SK-N-SH treated with all-trans-retinoic acid at 6 μM for 48 hours (cell line): ENCODE data around the gene GPR156.

Experiments
- ARNTL ChIP-seq: fragments of 450-650 bp; formaldehyde crosslinking; IDR thresholded peaks from 2 replicates; pipeline ENCODE4 v1.5.0; 2020; ENCODE audit warnings: low read depth, mild to moderate bottlenecking, moderate library complexity, borderline replicate concordance
- BACH2 ChIP-seq: fragments of 250-450 bp; sonication (Bioruptor Pico); IDR thresholded peaks from 2 replicates; pipeline ENCODE4 v1.9.0; 2021; ENCODE audit warnings: mild to moderate bottlenecking, borderline replicate concordance
- CREB5 ChIP-seq: fragments of 250-450 bp; sonication (Bioruptor Pico); IDR thresholded peaks from 2 replicates; pipeline ENCODE4 v1.5.1; 2020; ENCODE audit warnings: low read depth, mild to moderate bottlenecking, moderate library complexity
- CSRNP3 ChIP-seq: fragments of 250-450 bp; sonication (Bioruptor Pico); IDR thresholded peaks from 2 replicates; pipeline ENCODE4 v1.5.1; 2021; ENCODE audit warnings: mild to moderate bottlenecking, moderate library complexity
- ISL1 ChIP-seq: fragments of 250-450 bp; sonication (Bioruptor Pico); IDR thresholded peaks from 2 replicates; pipeline ENCODE4 v2.1.2; 2022; ENCODE audit warnings: mild to moderate bottlenecking, moderate library complexity
- PATZ1 ChIP-seq: fragments of 250-450 bp; sonication (Bioruptor Pico); IDR thresholded peaks from 2 replicates; pipeline ENCODE4 v1.8.0; 2020; ENCODE audit warnings: mild to moderate bottlenecking, moderate library complexity, borderline replicate concordance
- POU6F1 ChIP-seq: fragments of 250-450 bp; sonication (Bioruptor Pico); IDR thresholded peaks from 2 replicates; pipeline ENCODE4 v1.8.0; 2021; ENCODE audit warnings: low read depth, mild to moderate bottlenecking, moderate library complexity, borderline replicate concordance
- PPARA ChIP-seq: fragments of 250-450 bp; sonication (Bioruptor Pico); IDR thresholded peaks from 2 replicates; pipeline ENCODE4 v1.5.0; 2020; ENCODE audit warnings: mild to moderate bottlenecking, borderline replicate concordance
- RARB ChIP-seq: fragments of 250-450 bp; sonication (Bioruptor Pico); IDR thresholded peaks from 2 replicates; pipeline ENCODE4 v1.8.0; 2021; ENCODE audit warnings: mild to moderate bottlenecking, moderate library complexity
- SNAI2 ChIP-seq: fragments of 250-450 bp; sonication (Bioruptor Pico); IDR thresholded peaks from 2 replicates; pipeline ENCODE4 v1.5.0; 2020; ENCODE audit warnings: mild to moderate bottlenecking, moderate library complexity
- TOX ChIP-seq: fragments of 250-450 bp; sonication (Bioruptor Pico); IDR thresholded peaks from 2 replicates; pipeline ENCODE4 v1.8.0; 2021; ENCODE audit warnings: mild to moderate bottlenecking, moderate library complexity, borderline replicate concordance
- ZFP3 ChIP-seq: fragments of 250-450 bp; sonication (Bioruptor Pico); IDR thresholded peaks from 2 replicates; pipeline ENCODE4 v1.5.0; 2020; ENCODE audit warnings: mild to moderate bottlenecking, moderate library complexity
- ZFP30 ChIP-seq: fragments of 450-650 bp; formaldehyde crosslinking; IDR thresholded peaks from 2 replicates; pipeline ENCODE4 v1.5.0; 2022; ENCODE audit warnings: mild to moderate bottlenecking, moderate library complexity
- ZNF8 ChIP-seq: fragments of 450-650 bp; formaldehyde crosslinking; IDR thresholded peaks from 2 replicates; pipeline ENCODE4 v1.5.0; 2020; ENCODE audit warnings: mild to moderate bottlenecking, moderate library complexity

GRCh38 chr3:120140098-120140742 lies 144.8 kb downstream of the GPR156 start:
- TF ChIP-seq POU6F1 (CRISPR knock-in tag) = no peak
- no peak for TF ChIP-seq ZFP3 (CRISPR knock-in tag)
- TF ChIP-seq PATZ1 (CRISPR knock-in tag) = no peak
- no peak for TF ChIP-seq ZFP30 (CRISPR knock-in tag)
- TF ChIP-seq PPARA (CRISPR knock-in tag) = no peak
- no peak for TF ChIP-seq ISL1
- TF ChIP-seq RARB (CRISPR knock-in tag) = no peak
- no peak for TF ChIP-seq CREB5 (CRISPR knock-in tag)
- no peak for TF ChIP-seq TOX (CRISPR knock-in tag)
- no peak for TF ChIP-seq CSRNP3
- TF ChIP-seq SNAI2 = no peak
- no peak for TF ChIP-seq ARNTL (CRISPR knock-in tag)
- TF ChIP-seq ZNF8 (CRISPR knock-in tag) = no peak
- no peak for TF ChIP-seq BACH2
